Measurements from ENCODE around the gene CEBPG. TPM values are rescaled to one million over a fixed set of nuclear protein-coding genes. Genes with fewer than 3 reads are reported as not detected.

The CEBPG gene
- total and polyA plus RNA-seq, 9 of the 15 experiments (the other 6 are each of a cell fraction or from before 2014, with no cell fraction given): 9.5 to 34.9 (median 30.9) TPM

- no peak for DNase-seq (ENCODE audit: extremely low read depth in 1 of 4, low spot score in 3 of 4)
- in situ Hi-C loops (cut with MboI) (no loop called here), intact Hi-C loops (cut with micrococcal nuclease) (no loop called here)
- Histone ChIP-seq H3K4me1 (replicated peaks in 1 of 2; ENCODE audit: control insufficient read depth in 2 of 2, insufficient read depth in 2 of 2, low read length in 2 of 2) (peaks cover 0 to 50% of the 10 kb centered on the region in 2 experiments; a peak in 2 of 5 replicates), H3K9me1 (ENCODE audit: control insufficient read depth, insufficient read depth, low read length) (peaks cover 2% of the 10 kb centered on the region), H3K4me3 (no peak overlapping the region), H3K9ac (ENCODE audit: insufficient read depth in 1 of 2, low read depth in 2 of 2, low read length in 2 of 2) (no peak overlapping the region), H3K9me3 (replicated peaks; ENCODE audit: control insufficient read depth, insufficient read depth, low read depth, low read length) (no peaks in the 10 kb centered on the region), H3K36me3 (ENCODE audit: control insufficient read depth, insufficient read depth, low read length) (0 out of 3 replicates have a peak, but pooled peaks cover 2% of the 10 kb centered on the region), H3K27ac (ENCODE audit: extremely low read depth, low read depth, low read length) (no peak overlapping the region), H3K4me2 (ENCODE audit: insufficient read depth, low read length) (no peak overlapping the region), H4K20me1 (replicated peaks; ENCODE audit: control insufficient read depth, insufficient read depth, low read length) (peaks cover 45% of the 10 kb centered on the region), H2AFZ (ENCODE audit: low read depth, low read length) (no peak overlapping the region), H3K27me3 (ENCODE audit: control insufficient read depth in 2 of 2, insufficient read depth in 2 of 2, low read length in 2 of 2) (no peaks in the 10 kb centered on the region), H3K79me2 (ENCODE audit: control insufficient read depth, insufficient read depth, low read length) (no peaks in the 10 kb centered on the region)
- 54% methylated on average over 16 of the region's 19 CpGs for WGBS (ENCODE audit: insufficient coverage, low coverage, missing lambda C conversion rate)
- no peak for FAIRE-seq
- ChIA-PET POLR2A (interaction anchor here (0.9 to 1.7 kb wide), 2 partner anchors 12 to 14 kb away, joined by 3 to 5 read pairs; no protein-coding TSS in a partner anchor), CTCF (ENCODE audit: low intra/inter-chr PET ratio) (no interaction called here)
- TF ChIP-seq NR3C1 (CRISPR knock-in tag; IDR thresholded peaks at IDR 0.05) (no peak), CEBPG (CRISPR knock-in tag; IDR thresholded peaks at IDR 0.05) (no peak), CEBPG (tag; conservative IDR thresholded peaks at IDR 0.05 in 1 of 2, IDR thresholded peaks at IDR 0.05 in 1 of 2) (peak; percentile 95 to 99), ZNF24 (IDR thresholded peaks at IDR 0.05) (no peak), NFIC (IDR thresholded peaks at IDR 0.05) (peak; percentile 44), POLR3A (IDR thresholded peaks at IDR 0.05; ENCODE audit: borderline replicate concordance, extremely low read depth, insufficient read depth, insufficient read length) (no peak), SIN3B (IDR thresholded peaks at IDR 0.05; ENCODE audit: low read depth) (no peak), CEBPB (tag; IDR thresholded peaks at IDR 0.05) (peak; percentile 82), ZBTB11 (CRISPR knock-in tag; IDR thresholded peaks at IDR 0.05) (no peak), SMARCE1 (IDR thresholded peaks at IDR 0.05) (no peak)
- TF ChIP-seq, protein P1, sequence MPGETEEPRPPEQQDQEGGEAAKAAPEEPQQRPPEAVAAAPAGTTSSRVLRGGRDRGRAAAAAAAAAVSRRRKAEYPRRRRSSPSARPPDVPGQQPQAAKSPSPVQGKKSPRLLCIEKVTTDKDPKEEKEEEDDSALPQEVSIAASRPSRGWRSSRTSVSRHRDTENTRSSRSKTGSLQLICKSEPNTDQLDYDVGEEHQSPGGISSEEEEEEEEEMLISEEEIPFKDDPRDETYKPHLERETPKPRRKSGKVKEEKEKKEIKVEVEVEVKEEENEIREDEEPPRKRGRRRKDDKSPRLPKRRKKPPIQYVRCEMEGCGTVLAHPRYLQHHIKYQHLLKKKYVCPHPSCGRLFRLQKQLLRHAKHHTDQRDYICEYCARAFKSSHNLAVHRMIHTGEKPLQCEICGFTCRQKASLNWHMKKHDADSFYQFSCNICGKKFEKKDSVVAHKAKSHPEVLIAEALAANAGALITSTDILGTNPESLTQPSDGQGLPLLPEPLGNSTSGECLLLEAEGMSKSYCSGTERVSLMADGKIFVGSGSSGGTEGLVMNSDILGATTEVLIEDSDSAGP (CRISPR knock-in tag; IDR thresholded peaks at IDR 0.05): no peak
- no peak for ATAC-seq
- BruUV-seq (replicated peaks): no TSS peak
These were observed 16.8 kb downstream of the CEBPG start for GRCh38 chr19:33390101-33390907.

Data from K562 (cell line).